Stimulated activated CD8-positive, alpha-beta memory T cell treated with anti-CD3 and anti-CD28 coated beads, Interleukin-12 subunit alpha, Interleukin-12 subunit beta, amount 100 ng/mL, for 24 hours (primary cell): ENCODE measurements around the gene AMELY.
"Not testable (repeated sequence)": the region's sequence is repeated elsewhere in the genome, so short reads cannot be mapped to it uniquely, and the experiment has no call there.

ENCODE experiments used
- DNase-seq: peaks from one replicate; pipeline ENCODE4 v3.0.0-alpha.2; 2020; ENCODE audit errors: extremely low read depth

AMELY gene

DNA sequence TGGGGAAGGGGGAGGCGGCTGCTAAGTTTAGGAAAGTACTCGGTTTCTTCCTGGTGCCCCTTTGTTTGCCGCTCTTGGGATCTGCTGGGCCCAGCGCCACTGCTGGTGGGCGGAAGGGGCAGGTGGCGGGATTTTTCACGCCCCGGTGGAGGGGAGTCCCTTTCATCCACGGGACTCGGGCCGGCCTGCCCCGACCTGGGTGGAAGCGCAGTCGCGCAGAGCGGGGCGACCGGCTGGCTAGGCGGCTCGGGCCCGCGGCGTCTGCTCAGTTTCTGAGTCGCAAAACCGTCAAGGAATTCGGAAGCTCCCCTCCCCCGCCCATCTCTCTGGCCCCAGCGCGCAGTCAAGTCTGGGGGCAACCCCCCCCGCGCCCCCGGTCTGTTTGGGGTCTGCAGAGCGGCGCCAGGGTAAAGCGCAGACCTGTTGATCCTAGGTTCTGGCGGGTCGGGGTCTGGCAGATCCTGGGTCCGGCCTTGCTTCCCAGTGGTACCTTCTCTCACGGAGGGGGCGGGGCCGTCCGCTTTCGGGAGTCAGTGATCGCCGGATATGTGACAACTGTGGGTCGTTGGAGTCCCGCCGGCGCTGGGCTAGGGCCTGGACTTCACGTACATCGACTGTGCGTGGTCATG, at the start of gene AMELY:
TSS of gene AMELY (minus strand) at position 500 of the 629 bp plus-strand sequence. CDS start 39,144 bp downstream, outside the sequence.
- no peak for DNase-seq

DNA sequence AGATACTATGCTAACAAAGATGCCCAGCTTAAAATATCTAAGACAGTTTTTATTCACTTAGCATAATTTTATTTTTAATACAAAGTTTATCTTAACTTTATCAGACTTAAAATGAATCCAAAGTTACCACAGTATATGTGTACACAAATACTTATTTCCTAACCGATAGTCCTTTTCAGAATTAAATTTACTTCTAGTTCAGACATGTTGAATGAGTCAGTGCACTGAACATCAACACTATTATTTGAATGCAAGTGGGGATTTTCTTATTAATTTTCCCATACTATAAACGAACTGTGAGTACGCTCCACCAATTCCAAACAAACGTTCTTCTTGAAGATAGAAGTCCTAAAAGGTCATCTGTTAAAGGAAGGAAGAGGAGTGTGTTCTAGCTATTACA, 38.4 kb upstream of the AMELY start:
- no peak for DNase-seq

DNA sequence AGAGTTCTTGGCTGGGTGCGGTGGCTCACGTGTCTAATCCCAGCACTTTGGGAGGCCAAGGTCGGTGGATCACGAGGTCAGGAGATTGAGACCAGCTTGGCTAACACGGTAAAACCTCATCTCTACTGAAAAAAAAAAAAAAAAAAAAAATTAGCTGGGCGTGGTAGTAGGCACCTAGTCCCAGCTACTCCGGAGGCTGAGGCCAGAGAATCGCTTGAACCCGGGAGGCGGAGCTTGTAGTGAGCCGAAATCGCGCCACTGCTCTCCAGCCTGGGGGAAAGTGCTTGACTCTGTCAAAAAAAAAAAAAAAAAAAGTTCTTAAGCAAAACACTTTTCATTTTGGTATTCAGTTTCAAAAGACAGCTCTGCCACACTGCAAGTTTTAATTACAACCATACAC, 36.8 kb upstream of the AMELY start:
- DNase-seq = no peak

DNA sequence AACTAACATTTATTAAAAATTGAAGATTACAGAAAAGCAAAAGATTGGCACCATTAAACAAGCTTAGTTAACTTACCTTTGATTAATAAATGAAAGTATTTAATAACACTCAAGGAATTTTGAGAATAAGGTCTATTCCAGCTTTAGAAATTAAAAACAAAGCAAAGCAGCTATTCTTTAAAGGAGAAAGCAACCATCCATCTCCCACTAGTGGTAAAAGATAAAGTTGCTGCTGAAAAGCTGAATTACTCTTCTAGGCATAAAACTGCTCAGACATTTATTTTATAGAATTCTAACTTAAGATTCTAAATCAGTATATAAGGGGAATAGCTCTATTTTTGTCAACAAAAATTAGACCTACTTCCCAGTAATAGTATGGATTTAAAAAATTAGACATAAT, 36.1 kb upstream of the AMELY start:
- no peak for DNase-seq

DNA sequence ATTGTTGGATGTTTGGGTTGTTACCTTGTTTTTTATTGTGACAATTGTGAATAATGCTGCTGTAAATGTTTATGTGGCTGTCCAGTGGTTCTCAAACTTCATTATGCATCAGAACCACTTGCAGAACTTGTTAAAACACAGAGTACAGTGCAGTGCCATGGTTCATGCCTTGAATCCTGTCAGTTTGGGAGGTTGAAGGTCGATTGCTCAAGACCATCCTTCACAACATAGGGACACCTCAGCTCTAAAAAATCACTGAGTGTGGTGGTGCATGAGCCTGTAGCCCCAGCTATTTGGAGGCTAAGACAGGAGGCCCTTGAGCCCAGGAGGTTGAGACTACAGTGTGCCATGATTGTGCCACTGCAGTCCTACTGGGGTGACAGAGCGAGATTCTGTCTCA, 23.9 kb upstream of the AMELY start:
- no peak for DNase-seq

DNA sequence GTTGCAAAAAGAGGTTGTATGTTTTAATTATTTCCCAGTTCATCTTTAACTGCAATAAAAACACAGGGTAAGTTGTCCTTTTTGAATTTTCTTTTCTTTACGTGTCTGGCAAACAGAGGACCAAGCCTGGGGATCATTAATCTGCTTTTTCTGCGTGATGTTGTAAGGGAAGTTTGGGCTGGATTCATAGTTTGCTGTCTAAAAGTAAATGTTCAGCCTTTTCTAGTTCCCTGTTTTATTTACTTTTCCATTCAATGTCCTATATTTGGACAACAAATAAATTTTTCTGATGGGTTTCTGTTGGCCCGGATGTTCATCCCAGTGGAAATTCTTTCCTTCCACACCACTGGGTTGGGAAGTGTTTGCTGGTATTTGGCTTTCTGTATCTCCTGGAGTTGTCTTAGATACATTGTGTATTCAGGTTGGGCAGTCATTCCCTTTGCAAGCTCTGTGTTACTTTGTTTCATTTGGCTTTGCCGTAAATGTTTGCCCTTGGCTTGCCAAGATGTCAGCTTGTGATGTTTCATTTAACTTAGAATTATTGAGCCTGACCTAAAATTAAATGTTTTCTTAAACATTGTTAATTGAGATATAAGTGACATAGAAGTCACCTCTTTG, 20.3 kb upstream of the AMELY start:
- DNase-seq = no peak

DNA sequence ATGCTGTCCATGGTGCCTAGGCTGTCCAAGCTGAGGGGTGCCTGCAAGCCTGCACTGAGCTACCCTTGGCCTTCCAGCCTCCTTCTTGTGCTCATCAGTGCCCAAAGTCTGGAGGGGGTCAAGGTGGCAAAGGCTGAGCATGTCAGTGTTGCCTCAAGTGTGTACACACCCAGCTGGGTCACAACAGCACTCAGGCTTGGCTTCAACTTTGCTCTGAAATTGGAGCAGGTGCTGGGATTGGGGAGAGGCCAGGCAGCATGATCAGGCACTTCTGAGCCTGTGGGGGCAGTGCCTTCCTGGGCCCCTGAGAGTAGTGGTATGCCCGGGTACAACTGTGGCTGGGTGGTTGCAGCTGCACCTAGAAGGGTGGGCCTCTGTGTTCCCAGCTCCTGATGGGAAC, 17.7 kb upstream of the AMELY start:
- DNase-seq = no peak

DNA sequence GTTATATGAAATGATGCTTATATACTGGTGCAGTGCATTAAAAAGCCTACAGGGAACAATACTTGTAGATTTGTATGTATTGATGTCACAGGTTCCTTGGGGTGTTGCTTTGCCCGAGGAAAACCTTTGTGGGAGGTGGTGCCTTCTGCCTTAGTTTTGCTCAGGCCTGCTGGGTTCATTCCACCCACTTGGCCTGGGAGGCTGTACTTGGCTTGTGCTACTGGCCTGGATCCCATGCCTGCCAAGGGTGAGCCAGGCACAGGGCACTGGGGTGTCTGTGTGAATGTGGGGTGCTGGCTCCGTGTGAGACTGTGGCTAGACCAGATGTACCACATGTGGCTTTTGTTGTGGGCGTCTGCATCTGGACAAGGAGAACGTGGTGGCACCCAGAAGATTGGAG, 16.7 kb upstream of the AMELY start:
- DNase-seq = no peak

DNA sequence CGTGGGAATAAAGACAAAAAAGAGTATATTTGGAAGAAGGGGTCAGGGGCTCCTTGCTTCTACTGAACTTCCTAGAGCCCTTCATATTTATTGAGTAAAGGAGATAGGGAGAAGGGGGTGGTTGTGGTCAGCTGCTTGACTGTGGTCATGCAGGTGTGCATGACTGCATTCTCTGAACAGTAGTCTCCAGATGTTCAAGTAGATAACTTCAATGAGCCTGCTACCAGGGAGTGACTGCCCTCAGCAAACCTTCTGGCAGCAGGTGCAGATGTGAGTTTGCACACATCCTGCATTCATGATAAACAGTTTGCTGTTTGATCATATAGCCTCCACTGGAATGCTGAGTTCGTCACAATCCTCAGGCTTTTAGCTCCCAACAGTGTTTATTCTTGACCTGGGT, 9.5 kb upstream of the AMELY start:
- no peak for DNase-seq

DNA sequence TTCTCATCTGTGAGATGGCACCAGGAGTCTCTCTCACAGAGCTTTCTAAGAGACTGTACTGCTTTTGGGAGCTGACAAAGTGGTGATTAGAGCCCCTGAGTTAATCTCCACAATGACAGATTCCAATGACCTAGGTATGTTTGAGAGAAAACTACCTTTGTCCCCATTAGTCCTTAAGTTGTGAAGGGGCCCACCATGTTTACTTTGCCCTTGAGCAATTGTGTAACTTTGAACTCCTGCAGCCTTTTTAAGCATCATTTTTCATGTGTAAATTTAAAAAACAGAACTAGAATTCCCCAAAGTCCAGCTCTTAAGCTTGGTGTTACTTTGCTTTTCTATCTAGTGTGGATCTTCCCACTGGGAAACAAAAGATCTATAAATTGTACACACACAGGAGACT, 1.8 kb upstream of the AMELY start:
- no peak for DNase-seq

DNA sequence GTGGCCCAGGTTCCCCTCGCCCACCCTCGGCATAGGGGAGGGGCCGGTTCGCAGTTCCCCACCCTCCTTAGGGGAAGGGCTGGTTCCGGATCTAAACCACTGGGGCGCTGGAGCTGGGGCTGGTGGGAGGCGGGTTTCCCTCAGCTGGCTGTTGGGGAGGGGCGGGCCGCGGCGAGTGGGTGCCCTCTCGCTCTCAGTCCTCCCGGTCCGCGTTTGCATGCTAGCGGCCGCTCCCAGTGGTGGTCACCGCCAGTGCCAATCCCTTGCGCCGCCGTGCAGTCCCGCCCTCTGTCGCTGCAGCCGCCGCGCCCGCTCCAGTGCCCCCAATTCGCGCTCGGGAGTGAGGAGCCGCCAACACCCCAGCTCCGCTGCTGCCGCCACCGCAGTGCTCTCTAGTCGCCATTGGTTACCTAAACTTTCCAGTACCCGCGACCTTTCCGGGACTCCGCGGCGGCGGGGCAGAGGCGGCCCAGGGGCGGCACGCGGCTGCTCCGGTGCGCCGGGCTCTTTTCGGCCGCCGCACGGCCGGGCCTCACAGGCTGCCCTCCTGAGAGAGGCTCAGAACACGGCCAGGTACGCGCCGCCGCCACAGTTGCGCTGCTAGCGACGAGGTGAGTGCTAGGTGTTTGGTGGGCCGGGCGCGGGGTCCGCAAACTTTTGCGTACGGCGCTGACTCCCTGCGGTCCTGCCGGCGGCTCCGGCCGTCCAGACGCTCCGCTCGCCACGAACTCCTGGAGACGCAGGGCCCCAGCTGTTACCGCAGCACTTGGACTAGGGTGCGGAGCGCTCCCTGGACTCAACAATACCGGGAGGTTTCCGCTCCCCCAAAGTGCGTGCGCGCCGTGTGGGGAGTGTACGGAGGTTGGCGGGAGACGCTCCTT, 940 bp downstream of the AMELY start, which contains the start of gene TBL1Y:
TSS of gene TBL1Y (plus strand) at position 326 of the 881 bp plus-strand sequence. CDS start 114,388 bp downstream, outside the sequence.
- DNase-seq = no peak

DNA sequence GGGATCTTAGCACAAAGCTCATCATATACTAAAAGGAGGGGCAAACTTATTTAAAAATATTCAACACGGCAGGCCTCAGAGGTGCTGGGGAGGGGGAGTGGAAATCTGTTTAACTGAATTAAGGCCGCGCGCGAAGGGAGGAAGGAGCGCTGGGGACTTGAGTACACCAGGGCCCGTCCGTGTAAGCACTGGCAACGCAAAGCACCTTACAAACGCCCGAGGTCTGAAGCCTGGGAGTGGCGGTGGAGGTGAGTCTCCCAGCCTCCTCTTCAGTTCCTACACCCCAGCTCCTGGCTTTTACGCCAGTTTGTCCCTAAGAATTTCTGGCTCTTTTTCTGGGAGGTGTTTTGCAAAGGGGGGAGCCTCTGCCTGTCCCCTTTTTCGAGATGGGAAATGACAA, 1.7 kb downstream of the AMELY start:
- no peak for DNase-seq

GRCh38 chrY:6909118-6909521, 2.4 kb downstream of the AMELY start:
- DNase-seq = no peak

- not testable (repeated sequence) for DNase-seq
Observed at GRCh38 chrY:6908021-6908420, 3.5 kb downstream of the AMELY start.

GRCh38 chrY:6907591-6907990, 4.0 kb downstream of the AMELY start:
- no peak for DNase-seq

- not testable (repeated sequence) for DNase-seq
Observed at GRCh38 chrY:6902116-6902515, 9.4 kb downstream of the AMELY start.

- no peak for DNase-seq
Observed at GRCh38 chrY:6895236-6895635, 16.3 kb downstream of the AMELY start.

- DNase-seq = no peak
Observed at GRCh38 chrY:6894496-6894895, 17.1 kb downstream of the AMELY start.

DNA sequence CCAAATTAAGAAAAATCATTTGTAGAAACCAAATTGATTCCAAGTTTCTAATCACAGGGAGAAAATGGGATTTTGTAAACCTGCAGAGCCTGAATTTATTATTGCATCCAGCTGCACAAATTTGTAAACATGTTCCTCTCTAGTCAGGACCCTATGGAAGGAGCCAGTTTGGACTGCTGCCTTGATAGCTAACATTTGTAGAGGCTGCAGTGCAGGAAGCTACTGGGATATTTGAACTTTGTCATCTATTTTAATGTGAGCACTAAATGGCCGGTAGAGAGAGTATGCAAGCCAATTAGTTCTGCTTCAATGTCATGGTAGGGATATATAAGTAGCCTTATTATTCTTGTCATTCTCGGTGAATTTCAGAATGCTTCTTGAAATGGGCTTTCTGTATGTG, 62.2 kb downstream of the AMELY start:
- no peak for DNase-seq

DNA sequence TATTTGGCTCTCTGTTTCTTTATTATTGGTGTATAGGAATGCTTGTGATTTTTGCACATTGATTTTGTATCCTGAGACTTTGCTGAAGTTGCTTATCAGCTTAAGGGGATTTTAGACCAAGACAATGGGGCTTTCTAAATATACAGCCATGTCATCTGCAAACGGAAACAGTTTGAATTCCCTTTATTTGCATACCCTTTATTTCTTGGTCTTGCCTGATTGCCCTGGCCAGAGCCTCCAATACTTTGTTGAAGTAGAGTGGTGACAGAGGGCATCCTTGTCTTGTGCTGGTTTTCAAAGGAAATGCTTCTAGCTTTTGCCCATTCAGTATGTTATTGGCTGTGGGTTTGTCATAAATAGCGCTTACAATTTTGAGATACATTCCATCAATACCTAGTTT, 68.9 kb downstream of the AMELY start:
- not testable (repeated sequence) for DNase-seq
